KOPT-K1 (cell line): ENCODE measurements around the gene PDE4D.

Source experiments
- H3K27ac ChIP-seq: fragments of 200-600 bp; sonication (generic); 2 replicates; pipeline ENCODE4 v1.5.1; 2016; ENCODE audit warnings: antibody characterized with exemption, mild to moderate bottlenecking, low read depth, low read length; ENCODE audit not compliant: poor library complexity, severe bottlenecking
- H3K36me3 ChIP-seq: fragments of 200-600 bp; sonication (generic); 2 replicates; pipeline ENCODE4 v1.5.1; 2017; ENCODE audit warnings: antibody characterized with exemption, mild to moderate bottlenecking, low read length, moderate library complexity; ENCODE audit not compliant: insufficient read depth
- H3K9me3 ChIP-seq: fragments of 200-600 bp; sonication (generic); 2 replicates; pipeline ENCODE4 v1.5.1; 2017; ENCODE audit warnings: antibody characterized with exemption, low read length, mild to moderate bottlenecking; ENCODE audit not compliant: insufficient read depth, poor library complexity, severe bottlenecking

The PDE4D gene

DNA sequence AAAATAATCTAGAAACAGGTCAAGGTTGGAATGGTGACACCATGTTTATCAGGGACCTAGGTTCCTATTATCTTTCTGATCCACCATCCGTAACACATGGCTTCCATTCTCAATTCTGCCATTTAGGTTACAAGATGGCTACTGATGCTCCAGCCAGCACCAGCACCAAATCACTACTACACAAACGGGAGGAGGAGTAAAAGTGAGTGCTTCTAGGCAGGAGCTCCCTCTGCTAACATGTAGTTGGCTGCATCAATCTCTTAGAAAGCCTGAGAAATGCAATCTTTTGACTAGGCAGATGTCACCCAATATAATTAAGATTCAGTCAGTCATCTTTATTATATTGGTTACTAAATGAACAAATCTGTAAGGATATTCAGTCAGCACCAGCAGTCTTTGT, 794.8 kb downstream of the PDE4D start:
- Histone ChIP-seq H3K36me3 (no peaks in the 10 kb centered on the region), H3K27ac (no peak overlapping the region), H3K9me3 (no peaks in the 10 kb centered on the region)

DNA sequence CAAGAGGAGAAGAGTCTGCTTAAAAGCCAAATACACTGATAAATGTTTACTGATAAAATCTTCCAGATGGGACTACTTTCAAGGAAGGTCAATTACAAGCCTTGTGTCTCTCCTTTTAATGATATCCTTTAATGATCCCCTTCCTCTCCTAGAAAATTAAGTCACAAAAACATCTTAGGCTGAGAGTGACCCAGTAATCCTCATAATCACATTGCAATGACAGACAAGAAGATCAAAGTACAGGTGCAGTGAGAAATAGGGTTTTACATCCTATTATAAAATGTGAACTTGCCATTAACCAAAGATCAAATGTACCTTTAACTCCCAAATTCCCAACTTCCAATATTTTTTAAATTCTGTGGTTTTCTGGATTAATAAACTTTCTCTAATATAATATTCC, 795.8 kb downstream of the PDE4D start:
- Histone ChIP-seq H3K36me3 (no peaks in the 10 kb centered on the region), H3K27ac (no peak overlapping the region)

DNA sequence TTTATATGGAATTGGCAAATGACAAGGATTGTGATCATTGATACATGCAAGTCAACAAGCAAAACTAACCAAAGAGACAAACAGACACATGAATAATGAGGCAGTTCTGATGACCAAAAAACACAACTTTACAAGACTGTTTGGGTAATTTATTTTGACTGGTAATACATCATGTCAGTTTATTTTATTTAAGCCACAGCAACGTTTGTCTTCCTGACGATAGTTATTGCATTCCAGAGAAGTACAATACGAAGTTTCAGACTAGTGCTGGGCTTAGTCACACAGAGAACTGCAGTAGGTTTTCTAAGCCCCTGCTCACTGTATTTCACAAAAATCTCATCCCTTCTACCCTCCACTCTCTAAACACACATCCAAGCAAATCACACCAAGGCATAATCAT, 796.4 kb downstream of the PDE4D start:
- H3K36me3 ChIP-seq = no peaks in the 10 kb centered on the region

More for the DNA sequence above, 795.8 kb downstream of the PDE4D start:
- H3K9me3 ChIP-seq = no peaks in the 10 kb centered on the region

DNA sequence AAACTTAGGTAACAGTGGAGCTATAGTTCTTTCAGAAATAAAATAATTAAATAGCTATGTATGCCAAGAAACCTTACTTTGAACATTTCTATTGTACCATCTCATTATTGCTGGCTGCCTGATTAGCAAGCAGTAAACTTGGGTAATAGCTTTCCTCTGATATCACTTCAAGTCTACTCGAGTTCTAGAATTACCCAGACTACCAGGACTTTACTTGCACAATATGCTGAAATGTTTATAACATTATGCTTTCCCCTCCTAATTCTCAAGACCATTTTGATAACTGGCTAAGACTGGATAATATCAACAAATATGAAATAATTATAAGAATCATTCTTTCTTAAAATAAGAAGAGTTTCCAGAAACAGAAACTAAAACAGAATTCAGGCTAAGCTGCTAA, 798.0 kb downstream of the PDE4D start:
- H3K9me3 ChIP-seq = no peaks in the 10 kb centered on the region
- no peak overlapping the region for H3K27ac ChIP-seq
- no peaks in the 10 kb centered on the region for H3K36me3 ChIP-seq

More for the DNA sequence above, 796.4 kb downstream of the PDE4D start:
- Histone ChIP-seq H3K27ac (no peak overlapping the region), H3K9me3 (no peaks in the 10 kb centered on the region)

DNA sequence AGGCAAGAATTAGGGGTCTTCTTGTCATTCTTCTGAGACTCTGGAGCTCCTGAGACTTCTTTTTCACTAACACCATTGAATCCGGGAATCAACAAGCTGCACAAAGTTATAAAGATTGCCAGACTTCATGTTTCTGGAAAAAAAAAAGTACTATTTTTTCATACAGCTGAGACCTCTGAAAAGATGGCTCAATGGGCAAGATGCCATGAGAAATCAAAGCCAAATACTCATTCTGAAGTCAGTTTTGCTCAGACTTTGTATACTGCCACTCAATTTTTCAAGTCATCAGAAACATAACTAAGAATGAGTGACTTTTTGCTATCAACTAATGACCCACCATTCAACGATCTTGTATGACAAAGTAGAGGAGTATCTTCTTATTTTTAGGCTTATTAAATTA, 798.7 kb downstream of the PDE4D start:
- no peak overlapping the region for H3K27ac ChIP-seq
- H3K9me3 ChIP-seq = no peaks in the 10 kb centered on the region
- no peaks in the 10 kb centered on the region for H3K36me3 ChIP-seq

DNA sequence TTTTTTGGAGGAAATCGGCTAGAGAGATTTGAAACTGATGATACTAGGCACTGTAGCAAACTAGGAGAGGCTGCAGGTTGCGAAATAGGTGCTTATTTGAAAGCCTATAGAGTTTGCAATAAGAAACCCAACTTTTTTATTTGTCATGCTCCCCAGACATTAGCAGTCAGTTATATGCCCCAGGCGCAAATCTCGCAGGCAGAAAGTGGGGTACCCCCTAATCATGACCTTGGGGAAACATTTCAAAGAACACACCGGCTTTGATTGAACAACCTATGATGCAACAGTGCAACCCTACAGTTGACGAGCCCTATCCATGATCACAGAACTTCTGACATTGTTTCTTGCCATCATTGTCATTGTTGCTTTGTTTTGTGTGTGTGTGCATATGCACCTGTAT, 800.2 kb downstream of the PDE4D start:
- no peaks in the 10 kb centered on the region for H3K36me3 ChIP-seq
- no peaks in the 10 kb centered on the region for H3K9me3 ChIP-seq
- H3K27ac ChIP-seq = no peak overlapping the region

DNA sequence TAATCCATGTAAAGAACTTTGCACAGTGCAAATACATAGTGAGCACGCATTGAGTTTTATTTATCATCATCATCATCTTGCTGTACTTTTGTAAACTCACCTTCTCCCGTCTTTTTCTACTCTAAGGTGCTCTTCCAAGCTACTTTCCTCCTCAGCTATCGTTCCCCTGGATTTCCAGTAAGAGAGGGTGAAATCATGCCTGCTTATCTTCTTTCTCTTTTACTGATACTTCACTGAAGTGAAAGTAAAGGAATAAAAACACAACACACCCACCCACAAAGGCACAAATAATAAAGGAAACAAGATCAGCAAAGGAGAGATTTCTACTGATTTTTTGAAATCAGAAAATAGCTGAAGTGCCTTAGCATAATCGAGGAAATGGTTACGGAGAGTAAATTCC, 800.8 kb downstream of the PDE4D start:
- Histone ChIP-seq H3K9me3 (no peaks in the 10 kb centered on the region), H3K27ac (no peak overlapping the region), H3K36me3 (no peaks in the 10 kb centered on the region)

DNA sequence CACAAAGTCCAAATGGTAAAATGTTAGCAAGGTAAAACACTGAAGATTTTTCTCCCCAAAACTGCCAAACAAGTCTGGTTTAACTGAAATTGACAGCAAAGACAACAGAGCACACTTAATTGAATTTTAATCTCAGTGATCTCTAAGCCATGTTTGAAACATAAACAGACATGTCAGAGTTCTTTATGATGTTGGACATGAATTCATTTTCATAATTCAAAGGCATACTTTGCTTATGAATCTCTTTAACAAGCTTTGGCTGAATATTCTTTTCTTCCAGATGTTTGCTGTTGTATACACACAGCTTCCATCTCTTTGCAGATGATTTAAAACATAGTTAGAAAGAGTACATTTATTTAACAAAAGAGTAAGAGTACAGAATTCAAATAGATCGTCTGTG, 801.6 kb downstream of the PDE4D start:
- H3K27ac ChIP-seq = no peak overlapping the region
- H3K36me3 ChIP-seq = no peaks in the 10 kb centered on the region
- no peaks in the 10 kb centered on the region for H3K9me3 ChIP-seq

DNA sequence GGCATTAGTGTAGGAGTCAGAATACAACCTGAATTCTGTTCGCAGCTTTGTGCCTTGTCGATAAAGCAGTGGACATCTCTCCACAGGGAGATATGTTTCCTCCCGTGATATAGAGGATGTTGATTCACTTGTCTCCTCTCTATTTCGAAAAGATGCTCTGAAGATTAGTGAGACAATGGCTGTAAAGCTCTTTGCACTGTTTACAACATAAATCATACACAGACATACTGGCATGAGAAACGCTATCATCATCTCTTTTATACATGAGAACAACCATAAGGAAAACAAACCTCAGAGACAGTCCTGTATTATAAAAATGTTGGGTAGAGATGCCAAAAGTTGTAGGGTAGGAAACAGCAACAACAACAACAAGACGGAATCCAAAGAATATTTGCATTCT, 803.2 kb downstream of the PDE4D start:
- Histone ChIP-seq H3K27ac (no peak overlapping the region), H3K36me3 (no peaks in the 10 kb centered on the region), H3K9me3 (no peaks in the 10 kb centered on the region)

DNA sequence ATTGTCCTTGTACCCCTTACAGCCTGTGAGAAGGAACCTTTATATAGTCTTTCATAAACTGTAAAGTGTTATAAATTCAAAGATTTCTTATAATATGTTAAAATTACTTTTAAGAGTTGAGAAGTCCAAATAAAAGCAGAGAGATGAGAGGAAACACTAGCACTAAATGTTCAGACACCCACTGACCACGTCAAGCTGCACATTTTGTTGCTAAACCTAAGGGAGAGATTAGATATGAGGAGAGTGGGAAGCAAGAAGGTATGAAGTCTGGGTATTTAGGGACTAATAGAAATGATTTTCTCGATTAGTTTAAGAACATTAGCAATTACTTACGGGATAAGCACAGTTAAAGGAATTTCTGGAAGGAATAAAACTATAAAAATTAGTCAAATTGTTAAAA, 803.8 kb downstream of the PDE4D start:
- H3K27ac ChIP-seq = no peak overlapping the region
- no peaks in the 10 kb centered on the region for H3K36me3 ChIP-seq
- no peaks in the 10 kb centered on the region for H3K9me3 ChIP-seq

DNA sequence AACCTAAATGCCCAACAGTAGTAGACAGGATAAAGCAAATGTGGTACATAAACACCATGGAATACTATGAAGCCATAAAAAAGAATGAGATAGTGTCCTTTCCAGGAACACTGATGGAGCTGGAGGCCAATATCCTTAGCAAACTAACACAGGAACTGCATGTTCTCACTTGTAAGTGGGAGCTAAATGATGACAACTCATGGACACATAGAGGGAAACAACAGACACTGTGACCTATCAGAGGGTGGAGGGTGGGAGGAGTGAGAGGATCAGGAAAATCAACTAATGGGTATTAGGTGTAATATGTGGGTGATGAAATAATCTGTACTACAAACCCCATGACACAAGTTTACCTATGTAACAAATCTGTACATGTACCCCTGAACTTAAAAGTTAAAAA, 805.0 kb downstream of the PDE4D start:
- Histone ChIP-seq H3K9me3 (no peaks in the 10 kb centered on the region), H3K36me3 (no peaks in the 10 kb centered on the region), H3K27ac (no peak overlapping the region)

DNA sequence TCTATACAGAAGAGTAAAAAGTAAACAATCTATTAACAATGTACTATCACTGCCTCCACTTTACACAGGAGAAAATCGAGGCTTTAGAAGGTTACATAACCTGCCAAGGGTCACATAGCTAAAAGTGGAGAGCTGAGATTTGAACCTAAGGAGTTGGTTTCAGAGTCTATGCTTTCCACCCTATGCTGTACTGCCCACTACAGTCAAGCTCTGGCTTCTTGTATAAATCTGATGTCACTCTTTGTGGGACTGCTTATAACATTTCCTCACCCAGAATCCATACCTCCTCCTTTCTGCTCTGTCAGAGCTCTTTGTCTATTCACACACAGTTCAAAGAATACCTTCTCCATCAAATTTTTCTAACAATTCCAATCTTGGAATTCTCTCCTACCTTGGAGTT, 807.5 kb downstream of the PDE4D start:
- no peaks in the 10 kb centered on the region for H3K36me3 ChIP-seq
- H3K27ac ChIP-seq = no peak overlapping the region
- H3K9me3 ChIP-seq = no peaks in the 10 kb centered on the region

DNA sequence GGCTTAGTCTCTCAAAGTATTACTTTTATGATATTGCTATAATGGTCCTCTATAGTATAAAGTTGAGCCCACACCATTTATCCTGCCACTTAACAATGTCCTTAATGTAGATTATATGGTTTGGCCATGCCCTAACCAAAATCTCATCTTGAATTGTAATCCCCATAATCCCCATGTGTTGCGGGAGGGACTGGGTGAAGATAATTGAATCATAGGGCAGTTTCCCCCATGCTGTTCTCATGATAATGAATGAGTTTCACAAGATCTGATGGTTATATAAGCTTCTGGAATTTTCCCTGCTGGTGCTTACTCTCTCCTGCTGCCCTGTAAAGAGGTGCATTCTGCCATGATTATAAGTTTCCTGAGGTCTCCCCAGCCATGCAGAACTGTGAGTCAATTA, 811.8 kb downstream of the PDE4D start:
- no peaks in the 10 kb centered on the region for H3K9me3 ChIP-seq
- no peak overlapping the region for H3K27ac ChIP-seq

DNA sequence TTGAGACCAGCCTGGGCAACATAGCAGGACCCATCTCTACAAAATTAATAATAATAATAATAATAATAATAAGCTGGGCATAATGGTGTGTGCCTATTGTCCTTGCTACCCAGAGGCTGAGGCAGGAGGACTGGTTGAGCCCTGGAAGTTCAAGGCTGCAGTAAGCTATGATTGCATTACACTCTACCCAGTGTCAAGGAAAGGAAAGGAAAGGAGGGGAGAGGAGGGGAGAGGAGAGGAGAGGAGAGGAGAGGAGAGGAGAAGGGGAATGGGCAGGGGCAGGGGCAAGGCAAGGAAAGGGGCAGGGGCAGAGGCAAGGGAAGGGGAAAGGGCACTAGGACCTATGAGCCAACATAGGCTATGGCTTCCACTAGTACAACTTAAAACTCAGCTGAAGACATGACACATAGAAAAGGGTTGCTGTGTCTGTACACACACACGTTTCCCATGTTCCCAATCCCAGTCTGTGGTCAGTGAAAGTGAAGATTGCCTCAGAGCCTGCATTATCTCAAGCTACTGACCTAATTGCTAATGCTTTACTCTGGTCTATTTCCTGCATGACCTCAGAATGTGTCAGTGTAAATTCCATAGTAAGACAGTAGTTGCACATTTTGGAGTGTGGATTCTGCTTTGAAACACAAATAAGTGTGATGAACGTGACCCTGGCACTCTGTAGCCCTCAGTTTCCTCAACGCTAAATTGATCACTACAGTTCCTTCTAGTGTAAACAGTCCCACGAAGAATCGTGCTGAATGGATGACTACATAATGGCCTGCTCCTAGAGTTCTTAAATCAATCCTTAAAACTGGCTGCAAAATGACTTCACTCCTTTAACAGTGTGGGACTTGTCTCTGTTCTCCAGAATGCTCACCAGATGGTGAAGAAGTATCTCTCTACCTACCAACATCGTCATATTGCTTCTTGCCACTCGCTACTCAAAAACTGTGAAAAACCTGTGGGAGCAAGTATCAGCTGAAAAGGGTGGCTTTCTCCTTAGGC, 813.6 kb downstream of the PDE4D start:
- H3K9me3 ChIP-seq = no peaks in the 10 kb centered on the region
- no peaks in the 10 kb centered on the region for H3K36me3 ChIP-seq
- H3K27ac ChIP-seq = no peak overlapping the region

More for the DNA sequence above, 811.8 kb downstream of the PDE4D start:
- no peaks in the 10 kb centered on the region for H3K36me3 ChIP-seq

DNA sequence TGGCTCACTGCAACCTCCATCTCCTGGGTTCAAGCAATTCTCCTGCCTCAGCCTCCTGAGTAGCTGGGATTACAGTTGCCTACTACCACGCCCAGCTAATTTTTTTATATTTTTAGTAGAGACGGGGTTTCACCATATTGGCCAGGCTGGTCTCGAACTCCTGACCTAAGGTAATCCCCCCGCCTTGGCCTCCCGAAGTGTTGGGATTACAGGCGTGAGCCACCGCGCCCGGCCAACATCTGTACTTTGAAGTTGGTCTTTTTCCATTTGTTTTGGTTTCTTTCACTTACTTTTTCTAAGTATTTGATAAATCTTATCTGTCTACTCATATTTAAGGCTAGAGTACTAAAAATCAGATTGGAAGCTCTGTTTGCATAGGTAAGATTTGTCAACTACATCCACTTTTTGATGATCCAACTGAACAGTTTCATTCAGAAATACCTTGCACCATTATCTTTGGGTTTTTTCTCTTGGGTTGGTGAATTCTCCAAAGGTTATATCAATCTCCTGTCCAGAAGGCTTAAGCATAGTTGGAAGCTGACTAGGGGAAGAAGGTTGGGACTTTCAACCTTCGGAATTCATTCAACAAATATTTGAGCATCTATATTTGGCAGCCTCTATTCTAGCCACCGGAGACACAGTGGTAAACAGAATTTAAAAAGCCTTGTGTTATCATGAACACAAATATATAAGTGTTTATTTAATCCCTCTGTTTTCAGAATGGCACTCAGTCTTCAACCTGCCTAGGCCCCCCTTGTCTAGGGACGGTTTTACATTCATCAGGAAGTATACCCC, 821.6 kb downstream of the PDE4D start:
- H3K27ac ChIP-seq = no peak overlapping the region

More for the DNA sequence above, 821.6 kb downstream of the PDE4D start:
- Histone ChIP-seq H3K9me3 (no peaks in the 10 kb centered on the region), H3K36me3 (no peaks in the 10 kb centered on the region)
